ENCODE data around the gene SLC25A34. TPM values are rescaled to one million over a fixed set of nuclear protein-coding genes. Genes with fewer than 3 reads are reported as not detected.
A peak's percentile ranks its signal among the peaks of the same experiment; 100 is the strongest.

SLC25A34 gene
- total and polyA plus RNA-seq, 7 experiments from 2014 or later: 0.08 to 4.6 (median 2.0) TPM; not detected in 1

- Histone ChIP-seq H3K27ac (ENCODE audit: low read depth, low read length) (no peak overlapping the region), H3K4me3 (ENCODE audit: low read length) (no peak overlapping the region), H3K36me3 (ENCODE audit: control insufficient read depth in 2 of 3, insufficient read depth in 3 of 3, low read length in 3 of 3) (peaks cover 0 to 47% (median 5%) of the 10 kb centered on the region in 3 experiments), H3K9me3 (ENCODE audit: control insufficient read depth in 2 of 3, low read length in 3 of 3) (no peaks in the 10 kb centered on the region), H3K27me3 (ENCODE audit: control insufficient read depth in 2 of 2, insufficient read depth in 2 of 2, low read length in 2 of 2) (no peaks in the 10 kb centered on the region), H3K4me1 (ENCODE audit: control insufficient read depth in 2 of 2, insufficient read depth in 2 of 2, low read length in 2 of 2) (no peaks in the 10 kb centered on the region)
- CTCF ChIA-PET: no interaction called here
- ATAC-seq: no peak
- intact Hi-C loops (cut with micrococcal nuclease): no loop called here
- Mint-ChIP-seq H3K4me3 (no peak overlapping the region), H3K27ac (peak overlapping the region in 2 of 9 donors; percentile 36 to 47), H3K36me3 (peaks cover 0 to 11% (median 0%) of the 10 kb centered on the region in 5 donors), H3K27me3 (no peaks in the 10 kb centered on the region), H3K4me1 (no peaks in the 10 kb centered on the region), H3K9me3 (no peaks in the 10 kb centered on the region)
- DNase-seq: no peak
- POLR2A ChIA-PET: no interaction called here
These were observed 587 bp upstream of the SLC25A34 start for GRCh38 chr1:15735304-15736037.

- intact Hi-C loops (cut with micrococcal nuclease): no loop called here
- CTCF ChIA-PET: interaction anchor here (0.6 kb wide), 1 partner anchor 529 kb away, joined by 3 read pairs; no protein-coding TSS in a partner anchor
- POLR2A ChIA-PET: no interaction called here
- Histone ChIP-seq H3K4me3 (ENCODE audit: low read length) (no peak overlapping the region), H3K9me3 (ENCODE audit: control insufficient read depth in 2 of 3, low read length in 3 of 3) (no peaks in the 10 kb centered on the region), H3K36me3 (ENCODE audit: control insufficient read depth in 2 of 3, insufficient read depth in 3 of 3, low read length in 3 of 3) (peaks cover 0 to 33% (median 0%) of the 10 kb centered on the region in 3 experiments), H3K27ac (ENCODE audit: low read depth, low read length) (no peak overlapping the region), H3K27me3 (ENCODE audit: control insufficient read depth in 2 of 2, insufficient read depth in 2 of 2, low read length in 2 of 2) (no peaks in the 10 kb centered on the region), H3K4me1 (ENCODE audit: control insufficient read depth in 2 of 2, insufficient read depth in 2 of 2, low read length in 2 of 2) (no peaks in the 10 kb centered on the region)
- no peaks in the 10 kb centered on the region for H3K27me3 Mint-ChIP-seq
- H3K4me3 Mint-ChIP-seq: no peak overlapping the region
- H3K9me3 Mint-ChIP-seq: no peaks in the 10 kb centered on the region
- ATAC-seq (no peak), DNase-seq (no peak)
- peaks cover 5 to 7% (median 6%) of the 10 kb centered on the region in 7 donors for H3K4me1 Mint-ChIP-seq
- H3K36me3 Mint-ChIP-seq: peaks cover 0 to 11% (median 0%) of the 10 kb centered on the region in 5 donors
- H3K27ac Mint-ChIP-seq: no peak overlapping the region
These were observed 819 bp downstream of the SLC25A34 start for GRCh38 chr1:15736892-15737261.

- ATAC-seq: no peak
- CTCF ChIA-PET: interaction anchor here (0.5 to 0.6 kb wide), 4 partner anchors 79 to 528 kb away, joined by 3 read pairs; no protein-coding TSS in a partner anchor
These were observed 1.6 kb downstream of the SLC25A34 start for GRCh38 chr1:15737324-15738319.

GRCh38 chr1:15738416-15739113 is 2.5 kb downstream of the SLC25A34 start:
- H3K4me1 Mint-ChIP-seq: peaks cover 5 to 7% (median 6%) of the 10 kb centered on the region in 7 donors
- intact Hi-C loops (cut with micrococcal nuclease): no loop called here
- no peaks in the 10 kb centered on the region for H3K27me3 Mint-ChIP-seq
- no peak overlapping the region for H3K4me3 Mint-ChIP-seq
- peak overlapping the region in 2 of 9 donors; percentile 56 to 82 for H3K27ac Mint-ChIP-seq
- H3K9me3 Mint-ChIP-seq: no peaks in the 10 kb centered on the region
- no peaks in the 10 kb centered on the region for H3K27me3 ChIP-seq (ENCODE audit: control insufficient read depth in 2 of 2, insufficient read depth in 2 of 2, low read length in 2 of 2)
- no peak for DNase-seq
- peaks cover 0 to 3% (median 0%) of the 10 kb centered on the region in 5 donors for H3K36me3 Mint-ChIP-seq
- no peak overlapping the region for H3K4me3 ChIP-seq (ENCODE audit: low read length)
- ChIA-PET POLR2A (no interaction called here), CTCF (interaction anchor here (0.6 to 1.5 kb wide), 2 partner anchors 144 to 268 kb away, joined by 3 to 7 read pairs; no protein-coding TSS in a partner anchor)
- no peak for ATAC-seq
- H3K4me1 ChIP-seq (ENCODE audit: control insufficient read depth in 2 of 2, insufficient read depth in 2 of 2, low read length in 2 of 2): no peaks in the 10 kb centered on the region
- no peak overlapping the region for H3K27ac ChIP-seq (ENCODE audit: low read depth, low read length)
- peaks cover 0 to 16% (median 0%) of the 10 kb centered on the region in 3 experiments for H3K36me3 ChIP-seq (ENCODE audit: control insufficient read depth in 2 of 3, insufficient read depth in 3 of 3, low read length in 3 of 3)
- H3K9me3 ChIP-seq (ENCODE audit: control insufficient read depth in 2 of 3, low read length in 3 of 3): no peaks in the 10 kb centered on the region

More at GRCh38 chr1:15737324-15738319, 1.6 kb downstream of the SLC25A34 start:
- Mint-ChIP-seq H3K27me3 (no peaks in the 10 kb centered on the region), H3K36me3 (peaks cover 0 to 7% (median 0%) of the 10 kb centered on the region in 5 donors), H3K4me1 (peaks cover 5 to 7% (median 6%) of the 10 kb centered on the region in 7 donors), H3K4me3 (no peak overlapping the region), H3K9me3 (no peaks in the 10 kb centered on the region), H3K27ac (peak overlapping the region in 2 of 9 donors; percentile 29 to 71)
- no peak overlapping the region for H3K27ac ChIP-seq (ENCODE audit: low read depth, low read length)
- no peak for DNase-seq
- no peaks in the 10 kb centered on the region for H3K9me3 ChIP-seq (ENCODE audit: control insufficient read depth in 2 of 3, low read length in 3 of 3)
- POLR2A ChIA-PET: no interaction called here
- H3K4me1 ChIP-seq (ENCODE audit: control insufficient read depth in 2 of 2, insufficient read depth in 2 of 2, low read length in 2 of 2): no peaks in the 10 kb centered on the region
- intact Hi-C loops (cut with micrococcal nuclease): no loop called here
- H3K27me3 ChIP-seq (ENCODE audit: control insufficient read depth in 2 of 2, insufficient read depth in 2 of 2, low read length in 2 of 2): no peaks in the 10 kb centered on the region
- peaks cover 0 to 26% (median 0%) of the 10 kb centered on the region in 3 experiments for H3K36me3 ChIP-seq (ENCODE audit: control insufficient read depth in 2 of 3, insufficient read depth in 3 of 3, low read length in 3 of 3)
- H3K4me3 ChIP-seq (ENCODE audit: low read length): no peak overlapping the region

GRCh38 chr1:15739259-15739658 is 3.2 kb downstream of the SLC25A34 start:
- Histone ChIP-seq H3K4me1 (ENCODE audit: control insufficient read depth in 2 of 2, insufficient read depth in 2 of 2, low read length in 2 of 2) (no peaks in the 10 kb centered on the region), H3K4me3 (ENCODE audit: low read length) (no peak overlapping the region), H3K27me3 (ENCODE audit: control insufficient read depth in 2 of 2, insufficient read depth in 2 of 2, low read length in 2 of 2) (no peaks in the 10 kb centered on the region), H3K27ac (ENCODE audit: low read depth, low read length) (no peak overlapping the region), H3K9me3 (ENCODE audit: control insufficient read depth in 2 of 3, low read length in 3 of 3) (no peaks in the 10 kb centered on the region), H3K36me3 (ENCODE audit: control insufficient read depth in 2 of 3, insufficient read depth in 3 of 3, low read length in 3 of 3) (peaks cover 0 to 9% (median 0%) of the 10 kb centered on the region in 3 experiments)
- no peaks in the 10 kb centered on the region for H3K9me3 Mint-ChIP-seq
- peaks cover 5 to 7% (median 6%) of the 10 kb centered on the region in 7 donors for H3K4me1 Mint-ChIP-seq
- DNase-seq (no peak), ATAC-seq (no peak)
- peak overlapping the region in 2 of 9 donors; percentile 51 to 75 for H3K27ac Mint-ChIP-seq
- no peaks in the 10 kb centered on the region for H3K27me3 Mint-ChIP-seq
- peaks cover 0 to 1% (median 0%) of the 10 kb centered on the region in 5 donors for H3K36me3 Mint-ChIP-seq
- ChIA-PET CTCF (interaction anchor here (1.5 kb wide), 1 partner anchor 145 kb away, joined by 7 read pairs; no protein-coding TSS in a partner anchor), POLR2A (no interaction called here)
- no peak overlapping the region for H3K4me3 Mint-ChIP-seq
- intact Hi-C loops (cut with micrococcal nuclease): no loop called here

- ATAC-seq (no peak), DNase-seq (no peak)
- Mint-ChIP-seq H3K9me3 (no peaks in the 10 kb centered on the region), H3K4me1 (peaks cover 5 to 7% (median 6%) of the 10 kb centered on the region in 7 donors), H3K27ac (peak overlapping the region in 3 of 9 donors; percentile 25 to 75 (median 51)), H3K4me3 (no peak overlapping the region), H3K36me3 (peaks cover 0 to 1% (median 0%) of the 10 kb centered on the region in 5 donors), H3K27me3 (no peaks in the 10 kb centered on the region)
- Histone ChIP-seq H3K27ac (ENCODE audit: low read depth, low read length) (no peak overlapping the region), H3K4me1 (ENCODE audit: control insufficient read depth in 2 of 2, insufficient read depth in 2 of 2, low read length in 2 of 2) (no peaks in the 10 kb centered on the region), H3K9me3 (ENCODE audit: control insufficient read depth in 2 of 3, low read length in 3 of 3) (no peaks in the 10 kb centered on the region), H3K27me3 (ENCODE audit: control insufficient read depth in 2 of 2, insufficient read depth in 2 of 2, low read length in 2 of 2) (no peaks in the 10 kb centered on the region), H3K36me3 (ENCODE audit: control insufficient read depth in 2 of 3, insufficient read depth in 3 of 3, low read length in 3 of 3) (peaks cover 0 to 5% (median 0%) of the 10 kb centered on the region in 3 experiments), H3K4me3 (ENCODE audit: low read length) (no peak overlapping the region)
- ChIA-PET POLR2A (no interaction called here), CTCF (interaction anchor here (1.5 kb wide), 1 partner anchor 145 kb away, joined by 7 read pairs; no protein-coding TSS in a partner anchor)
- intact Hi-C loops (cut with micrococcal nuclease): loop anchor here in 1 of 2 donors (2.0 to 5.0 kb wide), 2 partner anchors 97 to 162 kb away; no protein-coding TSS in a partner anchor
These were observed 3.7 kb downstream of the SLC25A34 start for GRCh38 chr1:15739745-15740144.

All from naive thymus-derived CD4-positive, alpha-beta T cell (primary cell).